Suppressor macrophage (primary cell): ENCODE results near the gene TMEM147.

Source experiments
- DNase-seq, 4 experiments: peaks; one replicate each; pipeline ENCODE4 v3.0.0-alpha.2; 2020 to 2022
- total RNA-seq, 17 experiments: gene quantifications; one replicate each; lab custom pipeline; 2026; ENCODE audit warnings: mixed read lengths in 6 of 17, inconsistent platforms in 3 of 17; lab: John Stamatoyannopoulos, UW

The TMEM147 gene, protein sequence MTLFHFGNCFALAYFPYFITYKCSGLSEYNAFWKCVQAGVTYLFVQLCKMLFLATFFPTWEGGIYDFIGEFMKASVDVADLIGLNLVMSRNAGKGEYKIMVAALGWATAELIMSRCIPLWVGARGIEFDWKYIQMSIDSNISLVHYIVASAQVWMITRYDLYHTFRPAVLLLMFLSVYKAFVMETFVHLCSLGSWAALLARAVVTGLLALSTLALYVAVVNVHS
- total RNA-seq, result 24.5 to 77.4 (median 50.1) reads per million in 17 experiments

- peak; percentile 93 to 98 (median 96) for DNase-seq
Observed at GRCh38 chr19:35545001-35545854, at the start of gene TMEM147. TSS of gene TMEM147 (plus strand) at chr19:35545626. CDS start at chr19:35545740, 114 bp downstream.

DNA sequence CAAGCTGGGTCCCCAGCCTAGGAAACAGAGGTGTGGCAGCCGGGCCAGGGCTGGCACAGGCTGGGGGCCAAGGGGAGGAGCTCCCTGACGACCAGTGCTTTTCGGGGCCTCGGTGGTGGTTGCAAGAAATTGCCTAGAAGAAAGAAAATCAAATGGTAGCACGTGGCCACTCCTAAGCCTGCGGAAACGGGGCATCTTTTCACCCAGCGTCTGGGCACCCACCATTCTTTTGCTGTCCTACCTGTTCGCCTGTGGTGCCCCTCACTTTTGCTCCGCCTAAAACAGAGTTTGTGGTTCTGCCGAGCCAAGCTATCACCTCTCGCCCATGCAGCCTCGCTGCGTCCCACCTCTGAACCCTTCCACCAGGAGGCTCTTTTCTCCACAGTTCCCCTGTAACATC is 48.0 kb upstream of the TMEM147 start:
- DNase-seq, result no peak

- DNase-seq, result no peak
Observed at GRCh38 chr19:35498220-35498619, 47.2 kb upstream of the TMEM147 start.

- DNase-seq, result no peak
Observed at GRCh38 chr19:35498984-35499527, 46.4 kb upstream of the TMEM147 start.

GRCh38 chr19:35500611-35501010 is 44.8 kb upstream of the TMEM147 start:
- DNase-seq, result no peak

DNA sequence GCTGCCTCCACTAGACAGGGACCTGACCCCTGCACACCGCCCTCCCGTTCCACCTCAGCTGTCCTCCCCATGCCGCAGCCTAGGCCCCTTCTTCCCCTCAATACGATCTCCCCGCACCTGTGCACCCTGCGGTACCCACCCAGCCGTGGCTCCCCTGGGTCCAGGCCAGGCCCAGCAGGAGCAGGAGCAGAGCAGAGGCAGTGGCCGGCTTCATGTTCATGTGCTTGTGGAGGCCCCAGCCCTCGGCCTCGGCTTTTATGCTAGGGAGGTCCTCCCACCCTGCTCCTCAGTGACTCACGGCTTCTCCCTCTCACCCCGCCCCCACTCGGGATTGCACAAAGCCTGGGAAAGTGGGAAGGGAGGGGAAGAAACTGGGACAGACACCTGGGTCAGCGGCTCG is 43.7 kb upstream of the TMEM147 start:
- no peak for DNase-seq

GRCh38 chr19:35502751-35503150 is 42.7 kb upstream of the TMEM147 start:
- DNase-seq, result no peak

DNA sequence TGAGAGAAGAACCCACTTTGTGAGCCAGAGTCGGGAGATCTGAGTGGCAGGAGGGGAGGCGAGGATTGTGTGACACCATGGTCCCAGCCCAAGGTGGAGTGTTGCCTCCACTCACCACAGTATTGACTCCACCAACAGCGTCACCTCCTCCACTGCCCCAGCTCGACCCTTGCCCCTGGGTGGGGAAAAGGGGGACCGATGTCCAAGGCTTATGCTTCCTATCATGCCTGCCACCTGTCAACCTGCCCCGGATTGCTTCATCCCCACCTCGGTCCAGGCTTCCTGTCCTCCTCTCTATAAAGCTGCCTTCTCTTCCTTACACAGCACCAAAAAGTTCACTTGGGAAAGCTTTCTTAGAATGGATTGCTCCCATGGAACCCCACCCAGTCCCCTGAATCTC is 39.4 kb upstream of the TMEM147 start:
- no peak for DNase-seq

DNA sequence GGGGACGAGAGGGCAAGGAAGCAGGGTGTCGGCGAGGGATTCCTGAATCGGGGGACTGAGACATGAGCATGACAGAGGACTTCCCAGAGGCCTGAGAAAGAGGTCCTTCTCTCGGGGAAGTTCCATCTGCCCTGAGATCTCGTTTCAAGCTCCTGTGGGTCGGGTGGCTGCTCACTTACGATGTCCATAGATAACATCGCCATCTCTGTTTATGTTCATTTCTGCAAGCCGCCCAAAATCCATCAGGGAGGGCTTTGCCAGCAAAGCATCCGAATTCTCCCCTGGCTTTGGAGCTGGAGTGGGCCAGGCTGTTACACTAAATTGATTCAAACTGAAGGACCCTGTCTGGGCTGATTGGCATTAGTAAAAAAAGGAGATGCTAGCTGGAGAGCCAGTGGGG is 37.9 kb upstream of the TMEM147 start:
- DNase-seq, result no peak

DNA sequence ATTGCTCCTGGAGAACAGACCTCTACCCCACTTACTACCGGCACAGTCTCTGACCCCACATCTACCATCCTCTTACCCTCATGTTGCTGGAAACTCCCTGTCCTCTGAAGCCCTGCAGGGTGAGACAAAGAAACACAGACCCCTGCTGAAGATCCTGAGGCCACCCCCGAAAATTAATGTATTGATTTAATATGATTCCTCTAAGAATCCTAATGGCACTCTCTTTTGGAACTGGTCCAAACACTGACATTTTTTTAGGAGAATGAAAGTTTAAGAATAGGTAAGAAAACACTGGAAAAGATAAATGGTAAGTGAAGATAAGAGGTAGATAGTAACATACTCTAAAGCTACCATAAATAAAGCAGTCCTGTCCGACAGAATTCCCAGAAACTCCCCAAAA is 37.3 kb upstream of the TMEM147 start:
- DNase-seq, result no peak

DNA sequence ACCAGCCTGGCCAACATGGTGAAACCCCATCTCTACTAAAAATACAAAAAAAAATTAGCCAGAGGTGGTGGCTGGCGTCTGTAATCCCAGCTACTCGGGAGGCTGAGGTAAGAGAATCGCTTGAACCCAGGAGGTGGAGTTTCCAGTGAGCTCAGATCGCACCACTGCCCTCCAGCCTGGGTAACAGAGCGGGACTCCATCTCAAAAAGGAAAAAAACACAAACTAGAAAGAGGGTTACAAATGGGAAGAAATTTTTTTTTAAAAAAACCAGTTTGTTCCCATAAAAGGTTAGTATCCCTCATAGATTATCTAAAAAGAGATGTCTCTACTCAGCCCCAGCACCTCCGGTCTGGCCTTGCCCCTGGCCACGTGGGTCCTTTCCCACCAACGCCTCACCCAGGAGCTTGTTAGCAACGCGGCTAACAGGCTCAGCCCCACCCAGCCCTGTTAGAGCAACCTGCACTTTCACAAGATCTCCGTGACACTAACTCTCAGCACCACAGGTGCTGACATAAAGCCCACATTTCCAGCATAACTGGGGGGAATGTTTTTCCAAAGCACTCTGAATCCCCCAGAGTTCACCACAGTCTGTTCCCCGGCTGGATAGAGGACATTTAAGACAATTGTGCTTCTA is 36.3 kb upstream of the TMEM147 start:
- peak in 1 of 4 experiments; percentile 31 for DNase-seq

DNA sequence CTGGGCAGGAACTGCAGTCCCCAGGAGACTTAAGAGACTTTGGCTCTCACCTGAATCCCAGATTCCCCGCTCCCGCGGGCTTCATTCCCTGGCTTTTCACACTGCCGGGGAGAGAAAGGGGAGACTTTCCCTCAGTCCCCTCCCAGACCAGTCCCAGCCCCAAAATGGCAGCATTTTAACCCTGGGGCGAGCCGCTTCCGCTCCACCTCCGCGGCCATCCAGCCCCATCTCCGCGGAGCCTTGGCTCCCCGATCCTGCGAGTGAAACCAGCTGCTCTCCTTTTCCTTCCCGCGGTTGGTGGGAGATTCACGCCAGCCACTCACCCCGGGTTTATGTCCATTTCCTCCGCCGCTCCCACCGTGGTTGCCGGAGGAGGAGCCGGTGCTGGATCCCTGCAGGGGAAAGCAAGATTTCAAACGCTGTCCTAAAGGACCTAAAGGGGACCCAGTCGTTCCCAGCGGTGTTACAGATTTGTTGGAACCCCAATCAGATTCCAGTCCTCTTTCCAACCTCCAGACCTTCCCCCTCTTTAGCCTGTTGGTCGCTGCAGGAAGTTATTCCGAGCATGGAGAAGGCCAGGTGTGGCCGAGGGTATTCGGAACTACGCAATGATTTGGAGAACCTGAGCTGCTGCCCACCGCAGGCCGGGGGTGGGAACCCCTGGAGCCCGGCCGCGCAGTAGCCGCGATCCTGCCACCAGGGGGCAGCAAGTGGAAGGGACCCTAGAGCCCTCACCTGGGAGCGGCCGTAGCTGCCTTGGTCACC is 35.4 kb upstream of the TMEM147 start:
- DNase-seq, result peak; percentile 52 to 84 (median 73)

GRCh38 chr19:35510626-35510964 is 34.8 kb upstream of the TMEM147 start:
- DNase-seq, result no peak

DNA sequence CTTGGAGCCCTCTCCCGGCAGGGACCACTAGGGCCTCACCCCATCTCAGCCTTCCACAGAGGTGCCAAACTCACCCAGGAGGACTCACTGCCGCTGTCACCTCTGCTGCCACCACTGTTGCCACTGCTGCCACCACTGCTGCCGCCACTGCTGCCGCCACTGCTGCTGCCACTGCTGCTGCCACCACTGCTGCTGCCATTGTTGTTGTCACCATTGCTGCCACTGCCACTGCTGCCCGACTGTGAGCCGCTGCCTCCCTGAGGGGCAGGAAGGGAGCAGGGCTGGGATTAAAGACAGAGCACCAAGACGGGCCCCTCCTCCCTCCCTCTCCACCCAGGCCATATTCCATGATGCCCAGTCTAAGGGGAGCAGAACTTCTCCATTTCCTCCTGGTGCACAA is 34.1 kb upstream of the TMEM147 start:
- DNase-seq, result no peak

DNA sequence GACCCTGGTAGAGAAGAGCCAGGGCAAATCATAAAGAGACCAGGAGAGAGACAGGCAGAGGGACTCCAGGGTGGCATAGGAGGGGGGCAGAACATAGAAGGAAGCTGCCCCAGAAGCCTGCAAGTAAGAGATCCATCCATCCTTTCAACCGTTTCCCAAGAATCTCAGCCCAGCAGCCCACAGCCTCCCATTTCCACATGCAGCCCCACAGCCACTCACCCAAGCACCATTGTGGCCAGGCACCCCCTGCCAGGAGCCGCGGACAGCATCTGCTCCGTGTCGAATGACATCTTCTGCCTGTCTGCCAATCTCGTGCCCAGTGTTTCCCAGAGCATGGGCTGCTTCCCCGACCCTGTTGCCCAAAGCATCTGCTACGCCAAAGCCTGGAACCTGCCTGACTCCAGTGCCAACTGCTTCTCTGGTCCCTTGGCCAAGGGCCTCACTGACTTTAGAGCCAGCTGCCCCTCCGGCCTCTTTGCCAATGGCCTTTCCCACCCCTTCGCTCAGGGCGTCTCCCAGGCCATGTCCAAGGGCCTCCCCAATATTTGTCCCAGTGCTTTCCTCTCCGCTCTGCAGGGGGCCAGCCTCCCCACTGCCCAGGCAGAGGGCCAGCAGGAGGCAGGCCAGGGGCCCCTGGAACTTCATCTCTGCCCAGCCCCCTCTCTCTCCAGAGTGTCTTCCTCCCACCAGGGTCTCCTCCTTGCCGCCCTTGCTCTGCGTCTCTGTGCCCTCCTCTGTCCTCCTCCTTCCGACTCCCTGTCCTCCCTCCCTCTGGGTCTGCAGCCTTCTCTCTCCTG is 32.4 kb upstream of the TMEM147 start:
- no peak for DNase-seq

DNA sequence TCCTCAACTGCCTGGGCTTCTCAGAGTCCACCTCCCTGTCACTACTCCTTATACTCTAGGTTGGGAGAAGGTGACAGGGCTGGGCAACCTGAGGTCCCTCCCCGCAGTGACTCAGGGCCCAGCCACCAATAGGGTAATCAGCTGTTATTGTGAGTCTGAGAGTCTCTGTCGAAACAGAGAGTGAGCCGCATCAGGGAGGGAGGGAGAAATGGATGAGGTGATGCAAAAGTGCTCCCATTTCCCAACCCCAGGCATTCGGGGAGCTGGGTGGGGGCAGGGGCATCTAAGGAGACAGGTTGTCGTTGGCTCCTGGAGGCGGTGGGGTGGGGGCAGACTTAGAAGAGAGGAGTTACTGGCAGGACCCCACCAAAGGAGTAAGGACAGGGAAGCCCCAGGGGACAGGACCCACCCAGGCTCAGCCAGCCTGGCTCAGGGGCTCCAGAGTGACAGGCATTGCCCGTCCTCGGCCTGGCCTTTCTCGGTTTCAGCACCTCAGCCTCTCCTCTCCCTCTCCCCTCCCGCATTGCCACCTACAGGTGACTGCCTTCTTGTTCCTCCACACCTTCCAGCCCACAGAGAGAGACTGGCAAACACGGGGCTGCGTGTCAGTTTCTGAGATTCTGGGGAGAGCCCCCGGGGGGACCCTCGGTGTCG is 31.7 kb upstream of the TMEM147 start, which contains the start of gene DMKN:
TSS of gene DMKN (minus strand) at position 22 of the 654 bp plus-strand sequence. CDS start 174 bp downstream, outside the sequence.
- no peak for DNase-seq

GRCh38 chr19:35514282-35514809 is 31.1 kb upstream of the TMEM147 start:
- no peak for DNase-seq

- DNase-seq, result no peak
Observed at GRCh38 chr19:35516310-35516709, 29.1 kb upstream of the TMEM147 start.

GRCh38 chr19:35517342-35517741 is 28.1 kb upstream of the TMEM147 start:
- no peak for DNase-seq

- no peak for DNase-seq
Observed at GRCh38 chr19:35518313-35518712, 27.1 kb upstream of the TMEM147 start.

- DNase-seq, result no peak
Observed at GRCh38 chr19:35519291-35519690, 26.1 kb upstream of the TMEM147 start.
